ENCODE measurements around the gene FZR1.

- TF ChIP-seq POLR2A (IDR thresholded peaks at IDR 0.05) (no peak), CTCF (IDR thresholded peaks at IDR 0.05) (no peak), EP300 (IDR thresholded peaks at IDR 0.05; ENCODE audit: low read depth) (no peak)
These were observed 14.6 kb upstream of the FZR1 start for GRCh38 chr19:3491396-3492119.

All from transverse colon (tissue), 3 donors.